ENCODE measurements around the gene CHST15.
"Not testable (repeated sequence)": the region's sequence is repeated elsewhere in the genome, so short reads cannot be mapped to it uniquely, and the experiment has no call there.

The CHST15 gene

GRCh38 chr10:124095801-124096200, 2.4 kb upstream of the CHST15 start:
- not testable (repeated sequence) for DNase-seq

- DNase-seq: no peak
Observed at GRCh38 chr10:124095096-124095495, 1.7 kb upstream of the CHST15 start.

GRCh38 chr10:124094419-124094785, 1.0 kb upstream of the CHST15 start:
- DNase-seq: no peak

GRCh38 chr10:124093774-124094418, 498 bp upstream of the CHST15 start:
- not testable (repeated sequence) for DNase-seq

- no peak for DNase-seq
Observed at GRCh38 chr10:124092250-124092859, 1.0 kb downstream of the CHST15 start.

GRCh38 chr10:124091646-124092249, 1.6 kb downstream of the CHST15 start:
- DNase-seq: no peak

GRCh38 chr10:124090601-124091209, 2.7 kb downstream of the CHST15 start:
- DNase-seq: no peak

GRCh38 chr10:124089859-124090258, 3.5 kb downstream of the CHST15 start:
- DNase-seq: no peak

- no peak for DNase-seq
Observed at GRCh38 chr10:124088915-124089314, 4.5 kb downstream of the CHST15 start.

- no peak for DNase-seq
Observed at GRCh38 chr10:124087672-124088634, 5.4 kb downstream of the CHST15 start.

- DNase-seq: no peak
Observed at GRCh38 chr10:124086787-124087671, 6.4 kb downstream of the CHST15 start.

GRCh38 chr10:124086097-124086710, 7.2 kb downstream of the CHST15 start:
- no peak for DNase-seq

GRCh38 chr10:124085680-124086079, 7.7 kb downstream of the CHST15 start:
- DNase-seq: no peak

GRCh38 chr10:124084708-124085107, 8.7 kb downstream of the CHST15 start:
- no peak for DNase-seq

GRCh38 chr10:124083740-124084397, 9.5 kb downstream of the CHST15 start:
- DNase-seq: no peak

GRCh38 chr10:124083047-124083739, 10.2 kb downstream of the CHST15 start:
- DNase-seq: no peak

GRCh38 chr10:124082555-124082954, 10.8 kb downstream of the CHST15 start:
- no peak for DNase-seq

GRCh38 chr10:124081547-124082140, 11.8 kb downstream of the CHST15 start:
- no peak for DNase-seq

GRCh38 chr10:124079864-124080263, 13.5 kb downstream of the CHST15 start:
- no peak for DNase-seq

GRCh38 chr10:124078714-124079113, 14.7 kb downstream of the CHST15 start:
- DNase-seq: no peak
